CD4-positive, CD25-positive, alpha-beta regulatory T cell (primary cell): ENCODE measurements around the gene SNCAIP. TPM values are rescaled to one million over a fixed set of nuclear protein-coding genes. Genes with fewer than 3 reads are reported as not detected.

Experiments used
- ATAC-seq, 2 donors: fragments of 150-1000 bp; cut with Tn5 transposase; one replicate each; pipeline ENCODE4 v1.10.0; 2021; ENCODE audit warnings: low read depth in 2 of 2, moderate number of reproducible peaks in 2 of 2, moderate library complexity in 1 of 2
- DNase-seq, 3 donors: peaks; one replicate each; pipeline versions ENCODE4 v3.0.0 to v3.0.0-alpha.2; 2012 to 2022; ENCODE audit warnings: mixed read lengths in 1 of 3
- H3K27ac ChIP-seq: one replicate; pipeline ENCODE4 v1.7.0; 2013; ENCODE audit warnings: mild to moderate bottlenecking, low read length; ENCODE audit not compliant: insufficient read depth, poor library complexity, severe bottlenecking
- H3K27me3 ChIP-seq: one replicate; pipeline ENCODE4 v1.7.0; 2013; ENCODE audit warnings: low read length; ENCODE audit not compliant: control insufficient read depth, insufficient read depth
- H3K36me3 ChIP-seq: one replicate; pipeline ENCODE4 v1.7.0; 2013; ENCODE audit warnings: mild to moderate bottlenecking, low read length, moderate library complexity; ENCODE audit not compliant: control insufficient read depth, insufficient read depth
- H3K4me1 ChIP-seq: 2 replicates; pipeline ENCODE4 v1.7.0; 2013; ENCODE audit warnings: mild to moderate bottlenecking, low read length; ENCODE audit not compliant: insufficient read depth, control insufficient read depth, poor library complexity, severe bottlenecking
- H3K4me3 ChIP-seq: one replicate; pipeline ENCODE4 v1.7.0; 2013; ENCODE audit warnings: low read depth, mild to moderate bottlenecking, low read length, moderate library complexity
- H3K9me3 ChIP-seq, 2 experiments: 1 replicate in 1 of 2; 2 replicates in 1 of 2; pipeline ENCODE4 v1.7.0; 2013; ENCODE audit warnings: low read length in 2 of 2, mild to moderate bottlenecking in 1 of 2, moderate library complexity in 1 of 2; ENCODE audit not compliant: control insufficient read depth in 2 of 2
- H3K27ac Mint-ChIP-seq, 3 donors: one replicate each; pipeline ENCODE4 v1.8.0; 2020 to 2022; ENCODE audit warnings: mild to moderate bottlenecking in 3 of 3, mixed read lengths in 3 of 3, moderate library complexity in 2 of 3
- H3K27me3 Mint-ChIP-seq: one replicate; pipeline ENCODE4 v1.8.0; 2022; ENCODE audit warnings: mild to moderate bottlenecking, mixed read lengths
- H3K36me3 Mint-ChIP-seq: one replicate; pipeline ENCODE4 v1.8.0; 2020; ENCODE audit warnings: mixed read lengths
- H3K4me1 Mint-ChIP-seq, 4 donors: one replicate each; pipeline ENCODE4 v1.8.0; 2020 to 2022; ENCODE audit warnings: mixed read lengths in 4 of 4, mild to moderate bottlenecking in 1 of 4
- H3K4me3 Mint-ChIP-seq, 4 donors: one replicate each; pipeline ENCODE4 v1.8.0; 2020 to 2022; ENCODE audit warnings: mild to moderate bottlenecking in 4 of 4, mixed read lengths in 4 of 4, moderate library complexity in 3 of 4
- H3K9me3 Mint-ChIP-seq, 7 donors: one replicate each; pipeline ENCODE4 v1.8.0; 2020 to 2022; ENCODE audit warnings: mixed read lengths in 7 of 7, mild to moderate bottlenecking in 3 of 7, moderate library complexity in 2 of 7
- polyA plus RNA-seq, 4 donors: library from polyadenylated mRNA; unstranded; fragments of 300-500 nt; fragmentation: Illumina TruSeq; gene quantifications; one replicate each; pipeline ENCODE4 v1.2.3, GENCODE V29; 2021
- total RNA-seq: library from RNA; stranded (reverse); gene quantifications from one replicate; pipeline ENCODE4 v1.2.3, GENCODE V29; 2022

The SNCAIP gene
- total and polyA plus RNA-seq, 5 donors from 2014 or later: not detected

GRCh38 chr5:122316656-122317055 is 4.6 kb downstream of the SNCAIP start:
- Histone ChIP-seq H3K36me3 (no peaks in the 10 kb centered on the region), H3K9me3 (peaks cover 0 to 2% of the 10 kb centered on the region in 2 experiments), H3K4me1 (no peaks in the 10 kb centered on the region), H3K27me3 (peaks cover 15% of the 10 kb centered on the region), H3K4me3 (no peak overlapping the region), H3K27ac (no peak overlapping the region)
- no peak for DNase-seq
- H3K4me1 Mint-ChIP-seq: peaks cover 0 to 6% (median 5%) of the 10 kb centered on the region in 4 donors
- no peak overlapping the region for H3K27ac Mint-ChIP-seq
- peaks cover 38% of the 10 kb centered on the region for H3K27me3 Mint-ChIP-seq
- ATAC-seq: no peak
- no peaks in the 10 kb centered on the region for H3K36me3 Mint-ChIP-seq
- no peak overlapping the region for H3K4me3 Mint-ChIP-seq
- peaks cover 0 to 4% (median 0%) of the 10 kb centered on the region in 7 donors for H3K9me3 Mint-ChIP-seq

GRCh38 chr5:122319897-122320296 is 7.9 kb downstream of the SNCAIP start:
- Mint-ChIP-seq H3K4me1 (no peaks in the 10 kb centered on the region), H3K27ac (no peak overlapping the region), H3K36me3 (no peaks in the 10 kb centered on the region), H3K4me3 (no peak overlapping the region), H3K9me3 (peaks cover 0 to 4% (median 0%) of the 10 kb centered on the region in 7 donors), H3K27me3 (peaks cover 11% of the 10 kb centered on the region)
- ATAC-seq (no peak), DNase-seq (no peak)
- Histone ChIP-seq H3K4me3 (no peak overlapping the region), H3K4me1 (no peaks in the 10 kb centered on the region), H3K27ac (no peak overlapping the region), H3K36me3 (no peaks in the 10 kb centered on the region), H3K27me3 (no peaks in the 10 kb centered on the region), H3K9me3 (peaks cover 0 to 2% of the 10 kb centered on the region in 2 experiments)

- H3K27ac ChIP-seq: no peak overlapping the region
- no peak overlapping the region for H3K4me3 ChIP-seq
- H3K36me3 ChIP-seq: no peaks in the 10 kb centered on the region
- ATAC-seq (no peak), DNase-seq (no peak)
- no peaks in the 10 kb centered on the region for H3K4me1 ChIP-seq
- Mint-ChIP-seq H3K27ac (no peak overlapping the region), H3K9me3 (peaks cover 0 to 3% (median 0%) of the 10 kb centered on the region in 7 donors), H3K27me3 (no peaks in the 10 kb centered on the region), H3K4me3 (no peak overlapping the region), H3K4me1 (no peaks in the 10 kb centered on the region), H3K36me3 (no peaks in the 10 kb centered on the region)
- H3K9me3 ChIP-seq: no peaks in the 10 kb centered on the region
- no peaks in the 10 kb centered on the region for H3K27me3 ChIP-seq
Measured at GRCh38 chr5:122321921-122322320, 9.9 kb downstream of the SNCAIP start.

- H3K27me3 Mint-ChIP-seq: no peaks in the 10 kb centered on the region
- no peaks in the 10 kb centered on the region for H3K36me3 Mint-ChIP-seq
- H3K27ac Mint-ChIP-seq: no peak overlapping the region
- ATAC-seq (no peak), DNase-seq (no peak)
- no peak overlapping the region for H3K4me3 Mint-ChIP-seq
- no peaks in the 10 kb centered on the region for H3K4me1 ChIP-seq
- no peak overlapping the region for H3K27ac ChIP-seq
- H3K4me3 ChIP-seq: no peak overlapping the region
- peaks cover 0 to 3% (median 0%) of the 10 kb centered on the region in 7 donors for H3K9me3 Mint-ChIP-seq
- H3K4me1 Mint-ChIP-seq: no peaks in the 10 kb centered on the region
- H3K9me3 ChIP-seq: no peaks in the 10 kb centered on the region
- H3K27me3 ChIP-seq: no peaks in the 10 kb centered on the region
- H3K36me3 ChIP-seq: no peaks in the 10 kb centered on the region
Measured at GRCh38 chr5:122322801-122323548, 10.9 kb downstream of the SNCAIP start.

DNA sequence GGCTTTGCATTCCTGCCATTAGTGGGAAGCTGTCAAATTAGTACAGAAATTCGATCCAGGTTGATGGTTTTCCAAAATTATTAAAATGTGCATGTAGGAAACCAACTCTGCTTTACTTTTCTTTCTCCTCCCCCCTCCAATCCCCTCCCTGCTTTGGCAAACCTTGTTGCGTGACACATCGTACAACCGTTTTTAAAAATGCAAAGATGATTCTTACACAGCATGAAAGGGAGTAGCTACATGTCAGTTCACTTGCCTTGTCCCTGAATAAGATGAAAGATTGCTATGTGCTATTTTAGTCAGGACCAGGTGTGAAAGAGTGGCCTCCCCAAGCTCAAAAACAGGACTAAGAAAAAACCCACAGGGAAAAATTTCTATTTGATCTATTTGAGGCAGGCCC is 11.7 kb downstream of the SNCAIP start:
- ATAC-seq: no peak
- Histone ChIP-seq H3K4me1 (no peaks in the 10 kb centered on the region), H3K27me3 (no peaks in the 10 kb centered on the region), H3K36me3 (no peaks in the 10 kb centered on the region), H3K4me3 (no peak overlapping the region), H3K27ac (no peak overlapping the region), H3K9me3 (no peaks in the 10 kb centered on the region)
- Mint-ChIP-seq H3K36me3 (no peaks in the 10 kb centered on the region), H3K4me1 (no peaks in the 10 kb centered on the region), H3K27ac (no peak overlapping the region), H3K4me3 (no peak overlapping the region), H3K9me3 (peaks cover 0 to 3% (median 0%) of the 10 kb centered on the region in 7 donors), H3K27me3 (no peaks in the 10 kb centered on the region)
- no peak for DNase-seq

GRCh38 chr5:122327110-122327509 is 15.1 kb downstream of the SNCAIP start:
- Histone ChIP-seq H3K4me1 (no peaks in the 10 kb centered on the region), H3K4me3 (no peak overlapping the region), H3K36me3 (no peaks in the 10 kb centered on the region), H3K27me3 (no peaks in the 10 kb centered on the region), H3K9me3 (no peaks in the 10 kb centered on the region), H3K27ac (no peak overlapping the region)
- H3K4me1 Mint-ChIP-seq: no peaks in the 10 kb centered on the region
- H3K27ac Mint-ChIP-seq: no peak overlapping the region
- H3K4me3 Mint-ChIP-seq: no peak overlapping the region
- DNase-seq (no peak), ATAC-seq (no peak)
- no peaks in the 10 kb centered on the region for H3K27me3 Mint-ChIP-seq
- H3K9me3 Mint-ChIP-seq: peaks cover 0 to 3% (median 0%) of the 10 kb centered on the region in 7 donors
- no peaks in the 10 kb centered on the region for H3K36me3 Mint-ChIP-seq

DNA sequence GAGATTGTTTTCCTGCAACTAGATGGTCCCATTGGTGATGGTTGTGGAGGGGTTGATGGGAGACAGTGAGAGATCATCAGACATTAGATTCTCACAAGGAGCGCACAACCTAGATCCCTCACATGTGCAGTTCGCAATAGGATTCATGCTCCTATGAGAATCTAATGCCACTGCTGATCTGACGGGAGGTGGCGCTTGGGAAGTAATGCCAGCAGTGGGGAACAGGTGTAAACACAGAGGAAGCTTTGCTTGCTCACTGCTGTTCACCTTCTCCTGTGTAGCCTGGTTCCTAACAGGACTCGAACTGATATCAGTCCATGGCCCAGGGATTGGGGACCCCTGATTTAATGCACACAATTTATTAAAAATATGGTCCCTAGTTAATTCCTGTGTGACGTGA is 18.8 kb downstream of the SNCAIP start:
- H3K27me3 Mint-ChIP-seq: no peaks in the 10 kb centered on the region
- no peaks in the 10 kb centered on the region for H3K36me3 Mint-ChIP-seq
- DNase-seq (no peak), ATAC-seq (no peak)
- Histone ChIP-seq H3K4me1 (no peaks in the 10 kb centered on the region), H3K9me3 (no peaks in the 10 kb centered on the region), H3K27ac (no peak overlapping the region), H3K4me3 (no peak overlapping the region), H3K27me3 (no peaks in the 10 kb centered on the region), H3K36me3 (no peaks in the 10 kb centered on the region)
- no peak overlapping the region for H3K27ac Mint-ChIP-seq
- no peak overlapping the region for H3K4me3 Mint-ChIP-seq
- H3K9me3 Mint-ChIP-seq: peaks cover 0 to 3% (median 0%) of the 10 kb centered on the region in 7 donors
- H3K4me1 Mint-ChIP-seq: no peaks in the 10 kb centered on the region
